ENCODE measurements around the gene TRMT61B. TPM values are rescaled to one million over a fixed set of nuclear protein-coding genes. Genes with fewer than 3 reads are reported as not detected.

Gene TRMT61B
- 20.0 TPM for polyA plus RNA-seq

DNA sequence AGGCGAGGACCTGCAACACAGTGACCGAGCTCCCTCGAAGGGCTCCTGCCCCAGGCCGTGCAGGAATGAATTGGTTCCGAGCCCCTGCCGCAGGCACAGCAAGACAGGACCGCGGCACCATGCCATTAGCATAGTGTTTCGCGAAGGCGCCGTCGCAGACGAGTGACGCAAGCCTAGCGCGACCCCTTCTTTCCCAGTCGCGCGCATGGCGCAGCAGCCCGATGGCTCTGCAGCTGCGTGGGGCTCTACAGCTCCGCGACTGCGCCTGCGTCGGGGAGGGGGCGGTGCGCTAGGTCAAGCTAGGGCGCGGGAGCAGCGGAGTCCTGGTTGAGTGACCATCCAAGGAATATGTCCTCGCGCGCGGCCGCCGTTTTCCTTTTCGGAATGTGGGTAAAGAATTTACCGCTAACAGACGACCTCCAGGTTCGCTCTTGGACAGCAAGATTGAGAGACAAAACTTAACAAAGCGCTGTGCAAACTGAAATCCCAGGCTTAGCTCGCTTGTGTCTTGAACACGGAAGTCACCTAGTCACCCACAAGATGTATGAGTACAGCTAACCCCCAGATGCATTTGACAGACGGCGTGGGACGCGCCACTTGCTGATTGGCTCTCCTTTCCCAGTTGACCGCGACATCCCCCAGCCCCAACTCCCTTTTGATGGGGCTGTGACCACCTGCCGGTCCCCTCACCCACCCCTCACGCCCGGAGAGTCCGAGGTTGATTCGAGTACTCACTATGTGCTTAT lies at the start of gene TRMT61B:
Gene TRMT61B, minus strand, starts transcription at position 164 of the 746 bp plus-strand sequence. Its CDS starts 32 bp downstream, at position 132.
- Mint-ChIP-seq H3K27ac (peak within 1 kb of the TSS; percentile 95 to 99 (median 97)), H3K4me1 (peaks cover 22 to 25% (median 24%) of the 10 kb centered on the region in 3 donors), H3K36me3 (peaks cover 2% of the 10 kb centered on the region), H3K27me3 (no peaks in the 10 kb centered on the region), H3K4me3 (peak within 1 kb of the TSS; percentile 97 to 100 (median 98)), H3K9me3 (no peaks in the 10 kb centered on the region)

DNA sequence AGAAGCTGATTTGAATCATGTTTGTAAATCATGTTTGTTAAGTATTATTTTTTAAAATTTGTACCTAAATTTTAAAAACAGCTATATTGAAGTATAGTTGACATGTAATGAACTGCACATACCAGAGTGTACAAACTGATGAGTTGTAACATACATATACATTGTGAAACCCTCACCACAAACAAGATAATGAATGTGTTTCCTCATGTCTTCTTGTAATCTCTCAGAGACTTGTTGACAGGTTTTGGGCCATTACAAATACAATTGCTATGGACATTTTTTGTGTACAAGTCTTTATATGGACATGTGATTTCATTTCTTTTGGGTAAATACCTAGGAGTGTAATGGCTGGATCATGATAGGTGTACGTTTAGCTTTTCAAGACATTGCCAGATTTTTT lies 45.8 kb upstream of the TRMT61B start:
- no peaks in the 10 kb centered on the region for H3K27me3 Mint-ChIP-seq
- H3K27ac Mint-ChIP-seq: peak overlapping the region in 1 of 3 donors; percentile 12
- peaks cover 8% of the 10 kb centered on the region for H3K36me3 Mint-ChIP-seq
- no peaks in the 10 kb centered on the region for H3K9me3 Mint-ChIP-seq
- H3K4me1 Mint-ChIP-seq: no peaks in the 10 kb centered on the region
- H3K4me3 Mint-ChIP-seq: no peak overlapping the region

DNA sequence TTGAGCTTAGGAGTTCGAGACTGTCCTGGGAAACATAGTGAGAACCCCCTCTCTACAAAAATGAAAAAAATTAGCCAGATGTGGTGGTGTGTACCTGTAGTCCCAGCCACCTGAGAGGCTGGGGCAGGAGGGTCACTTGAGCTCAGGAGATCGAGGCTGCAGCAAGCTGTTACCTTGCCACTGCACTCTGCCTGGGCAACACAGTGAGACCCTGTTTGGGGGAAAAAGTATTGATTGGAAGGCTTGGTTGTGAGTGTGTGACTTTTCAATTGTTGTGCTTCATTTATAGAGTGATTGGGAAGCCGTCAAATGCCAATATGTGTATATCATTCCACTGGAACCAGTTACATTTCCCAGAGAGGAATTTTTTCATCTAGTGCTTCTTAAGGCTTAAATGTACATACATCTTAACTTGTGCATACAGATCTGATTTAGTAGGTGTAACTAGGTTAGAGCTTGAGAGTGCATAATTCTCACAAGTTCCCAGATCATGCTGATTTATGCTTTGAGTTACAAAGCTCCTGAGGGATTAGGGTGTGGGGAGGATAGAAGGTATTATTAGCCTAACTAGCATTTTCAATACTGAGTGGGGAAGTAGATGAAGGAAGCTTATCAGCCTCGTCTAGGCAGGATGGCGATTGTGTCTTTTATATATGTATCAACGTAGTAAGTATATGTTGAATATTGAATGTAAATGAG lies 39.7 kb upstream of the TRMT61B start:
- Mint-ChIP-seq H3K4me3 (no peak overlapping the region), H3K4me1 (peaks cover 0 to 10% (median 8%) of the 10 kb centered on the region in 3 donors), H3K9me3 (no peaks in the 10 kb centered on the region), H3K27me3 (no peaks in the 10 kb centered on the region), H3K36me3 (peaks cover 5% of the 10 kb centered on the region), H3K27ac (peak overlapping the region in 1 of 3 donors; percentile 76)

DNA sequence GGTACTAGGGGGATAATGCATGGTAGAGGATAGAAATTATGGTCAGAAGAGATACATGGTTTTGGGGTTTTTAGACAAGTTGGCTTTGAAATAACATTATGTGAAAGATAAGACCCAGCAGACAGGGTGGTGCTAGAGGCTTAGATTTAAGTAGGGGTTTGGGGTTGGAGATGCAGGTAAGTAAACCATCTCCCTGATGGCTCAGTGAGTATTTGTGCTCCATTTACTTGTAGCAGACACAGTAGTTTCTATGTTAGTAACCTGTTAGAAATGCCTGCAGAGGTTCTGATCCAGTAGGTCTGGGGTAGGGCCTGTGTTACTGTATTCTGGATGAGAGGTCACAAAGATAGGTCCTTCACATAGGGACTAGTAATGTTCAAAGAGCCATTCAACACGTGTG lies 38.1 kb upstream of the TRMT61B start:
- no peaks in the 10 kb centered on the region for H3K27me3 Mint-ChIP-seq
- no peak overlapping the region for H3K4me3 Mint-ChIP-seq
- H3K36me3 Mint-ChIP-seq: peaks cover 2% of the 10 kb centered on the region
- H3K27ac Mint-ChIP-seq: peak overlapping the region in 1 of 3 donors; percentile 20
- no peaks in the 10 kb centered on the region for H3K9me3 Mint-ChIP-seq
- peaks cover 0 to 12% (median 10%) of the 10 kb centered on the region in 3 donors for H3K4me1 Mint-ChIP-seq

DNA sequence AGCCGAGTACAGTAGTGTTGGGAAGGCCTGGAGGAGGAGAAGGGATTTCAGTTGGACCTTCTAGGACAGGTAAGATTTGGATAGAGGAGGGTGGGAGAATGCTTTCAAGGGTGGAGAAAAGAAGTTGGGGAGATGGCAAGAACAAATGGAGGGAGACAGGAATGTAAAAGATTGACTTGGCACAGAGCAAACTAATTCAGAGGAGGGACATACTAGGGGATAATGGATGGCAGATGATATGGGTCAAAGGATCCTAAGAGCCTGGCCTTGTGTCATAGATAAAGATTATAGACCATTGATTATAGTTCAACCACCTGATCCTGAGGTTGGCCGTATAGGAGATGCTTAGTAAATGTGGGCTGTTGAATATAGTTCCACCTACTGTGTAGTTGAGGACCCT lies 36.7 kb upstream of the TRMT61B start:
- no peaks in the 10 kb centered on the region for H3K27me3 Mint-ChIP-seq
- H3K27ac Mint-ChIP-seq: no peak overlapping the region

DNA sequence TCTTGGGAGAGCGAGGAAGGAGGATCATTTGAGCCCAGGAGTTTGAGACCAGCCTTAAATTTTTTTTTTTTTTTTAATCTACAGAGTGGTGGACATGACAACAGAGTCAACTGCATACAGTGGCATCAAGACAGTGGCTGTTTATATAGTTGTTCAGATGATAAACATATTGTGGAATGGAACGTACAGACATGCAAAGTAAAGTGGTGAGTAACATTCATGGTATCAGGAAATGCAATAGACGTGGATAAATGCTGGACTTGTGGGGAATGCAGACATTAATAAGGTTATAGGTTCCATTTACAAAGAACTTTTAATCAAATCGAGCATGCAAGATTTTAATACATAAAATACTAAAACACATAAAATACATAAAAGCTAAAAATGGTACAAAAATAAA lies 36.3 kb upstream of the TRMT61B start:
- no peak overlapping the region for H3K4me3 Mint-ChIP-seq
- H3K36me3 Mint-ChIP-seq: no peaks in the 10 kb centered on the region
- H3K27ac Mint-ChIP-seq: no peak overlapping the region
- no peaks in the 10 kb centered on the region for H3K9me3 Mint-ChIP-seq
- H3K4me1 Mint-ChIP-seq: peaks cover 2 to 15% (median 11%) of the 10 kb centered on the region in 3 donors
- H3K27me3 Mint-ChIP-seq: no peaks in the 10 kb centered on the region

More for the DNA sequence above, 36.7 kb upstream of the TRMT61B start:
- Mint-ChIP-seq H3K4me3 (peak overlapping the region in 1 of 4 donors; percentile 44), H3K9me3 (no peaks in the 10 kb centered on the region), H3K36me3 (no peaks in the 10 kb centered on the region), H3K4me1 (peaks cover 0 to 12% (median 11%) of the 10 kb centered on the region in 3 donors)

DNA sequence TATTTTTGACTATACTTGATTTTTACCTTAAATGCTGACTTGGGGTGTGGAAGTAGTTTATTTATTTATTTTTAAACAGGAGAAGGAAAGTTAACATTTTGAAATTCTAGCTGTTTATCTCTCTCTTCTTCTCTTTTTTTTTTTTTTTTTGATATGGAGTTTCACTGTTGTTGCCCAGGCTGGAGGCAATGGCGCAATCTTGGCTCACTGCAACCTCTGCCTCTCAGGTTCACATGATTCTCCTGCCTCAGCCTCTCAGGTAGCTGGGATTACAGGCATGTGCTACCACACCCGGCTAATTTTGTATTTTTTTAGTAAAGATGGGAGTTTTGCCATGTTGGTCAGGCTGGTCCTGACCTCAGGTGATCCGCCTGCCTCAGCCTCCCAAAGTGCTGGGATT lies 35.4 kb upstream of the TRMT61B start:
- H3K27me3 Mint-ChIP-seq: no peaks in the 10 kb centered on the region
- no peaks in the 10 kb centered on the region for H3K36me3 Mint-ChIP-seq
- H3K4me1 Mint-ChIP-seq: peaks cover 8 to 23% (median 15%) of the 10 kb centered on the region in 3 donors
- peak overlapping the region in 1 of 3 donors; percentile 69 for H3K27ac Mint-ChIP-seq
- H3K4me3 Mint-ChIP-seq: no peak overlapping the region
- no peaks in the 10 kb centered on the region for H3K9me3 Mint-ChIP-seq

DNA sequence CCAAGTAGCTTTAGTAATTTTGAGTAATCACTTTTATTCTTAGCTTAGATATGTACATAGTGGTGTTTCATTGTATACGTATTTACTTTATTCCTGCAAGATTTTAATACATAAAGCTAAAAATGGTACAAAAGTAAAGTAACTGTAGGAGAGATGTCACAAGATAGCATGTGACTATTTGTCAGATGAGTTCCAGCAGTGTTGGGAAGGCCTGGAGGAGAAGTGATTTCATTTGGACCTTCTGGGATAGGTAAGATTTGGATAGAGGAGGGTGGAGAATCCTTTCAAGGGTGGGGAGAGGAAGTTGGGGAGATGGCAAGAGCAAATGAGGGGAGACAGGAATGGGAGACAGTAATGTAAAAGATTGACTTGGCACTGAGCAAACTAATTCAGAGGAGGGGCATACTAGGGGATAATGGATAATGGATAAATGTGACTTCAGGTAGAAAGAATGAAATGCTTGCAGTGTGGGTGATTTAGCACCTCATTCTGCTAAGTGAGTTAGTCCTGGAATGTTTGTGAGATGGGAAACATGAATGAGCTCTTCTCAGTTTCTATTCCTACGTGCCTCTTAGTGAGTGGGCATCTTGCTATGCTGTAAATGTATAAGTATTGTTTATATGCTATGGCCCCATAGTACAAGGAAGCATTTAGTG lies 34.8 kb upstream of the TRMT61B start:
- Mint-ChIP-seq H3K27me3 (no peaks in the 10 kb centered on the region), H3K4me1 (peaks cover 10 to 25% (median 13%) of the 10 kb centered on the region in 3 donors), H3K9me3 (no peaks in the 10 kb centered on the region), H3K36me3 (no peaks in the 10 kb centered on the region), H3K27ac (peak overlapping the region; percentile 57 to 69 (median 62)), H3K4me3 (no peak overlapping the region)

DNA sequence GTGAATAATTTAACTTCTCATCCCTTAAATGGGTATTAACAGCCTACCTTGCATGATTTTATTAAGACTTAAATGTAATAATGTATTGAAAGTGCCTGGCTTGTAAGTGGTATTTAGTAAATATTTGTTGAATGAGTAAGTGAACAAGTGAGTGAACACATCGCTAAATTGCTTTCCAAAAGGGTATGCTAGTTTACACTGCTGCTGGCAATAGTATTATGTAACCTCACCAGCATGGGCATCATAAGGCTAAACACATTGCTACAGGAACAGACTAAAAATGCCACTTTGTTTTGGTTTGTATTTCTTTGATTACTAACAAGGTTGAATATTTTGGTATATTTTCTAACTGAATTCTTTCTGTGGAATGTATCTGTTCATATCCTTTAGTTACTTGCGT lies 34.2 kb upstream of the TRMT61B start:
- peaks cover 12 to 27% (median 16%) of the 10 kb centered on the region in 3 donors for H3K4me1 Mint-ChIP-seq
- no peaks in the 10 kb centered on the region for H3K36me3 Mint-ChIP-seq
- no peaks in the 10 kb centered on the region for H3K27me3 Mint-ChIP-seq
- no peak overlapping the region for H3K4me3 Mint-ChIP-seq
- H3K9me3 Mint-ChIP-seq: no peaks in the 10 kb centered on the region
- peak overlapping the region in 1 of 3 donors; percentile 57 for H3K27ac Mint-ChIP-seq

DNA sequence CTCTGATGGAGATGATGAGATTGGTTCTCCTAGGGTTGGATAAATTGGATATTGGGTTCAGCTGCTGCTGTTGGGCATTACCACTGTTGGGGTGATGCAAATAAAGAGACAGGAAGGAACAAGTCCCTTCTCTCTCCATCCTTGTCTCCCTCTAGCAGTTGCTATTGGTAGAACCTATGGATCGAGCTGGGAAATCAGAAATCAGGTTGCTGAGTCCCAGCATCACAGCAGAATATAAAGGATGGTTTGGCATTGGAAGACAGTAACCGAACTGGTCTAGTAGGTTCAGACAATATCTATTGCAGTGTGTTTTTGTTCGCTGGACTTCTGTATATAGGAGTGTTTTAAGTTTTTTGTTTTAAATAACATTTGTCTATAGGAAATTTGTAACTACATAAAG lies 32.5 kb upstream of the TRMT61B start:
- peaks cover 26 to 39% (median 32%) of the 10 kb centered on the region in 3 donors for H3K4me1 Mint-ChIP-seq
- H3K4me3 Mint-ChIP-seq: no peak overlapping the region
- no peaks in the 10 kb centered on the region for H3K36me3 Mint-ChIP-seq
- no peaks in the 10 kb centered on the region for H3K27me3 Mint-ChIP-seq
- H3K27ac Mint-ChIP-seq: no peak overlapping the region
- H3K9me3 Mint-ChIP-seq: no peaks in the 10 kb centered on the region

DNA sequence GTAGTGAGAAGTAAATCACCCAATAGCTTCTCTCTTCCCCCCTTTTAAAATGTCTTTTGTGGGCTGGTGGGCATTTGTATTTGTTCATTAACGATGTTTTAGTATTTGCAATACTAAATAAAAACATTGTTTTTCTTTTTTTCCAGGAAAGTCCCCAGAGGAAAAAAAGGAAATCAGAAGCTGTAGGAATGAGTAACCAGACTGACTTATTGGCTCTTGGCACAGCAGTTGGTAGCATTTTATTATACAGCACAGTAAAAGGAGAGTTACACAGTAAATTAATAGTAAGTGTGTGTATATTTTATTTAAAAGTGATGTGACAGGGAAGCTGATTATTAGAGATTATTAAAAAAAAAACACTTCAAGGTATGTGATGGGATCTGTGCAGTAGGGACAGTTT lies 31.7 kb upstream of the TRMT61B start:
- no peaks in the 10 kb centered on the region for H3K36me3 Mint-ChIP-seq
- no peak overlapping the region for H3K27ac Mint-ChIP-seq
- H3K9me3 Mint-ChIP-seq: no peaks in the 10 kb centered on the region
- peaks cover 34 to 43% (median 38%) of the 10 kb centered on the region in 3 donors for H3K4me1 Mint-ChIP-seq
- no peaks in the 10 kb centered on the region for H3K27me3 Mint-ChIP-seq
- H3K4me3 Mint-ChIP-seq: no peak overlapping the region

DNA sequence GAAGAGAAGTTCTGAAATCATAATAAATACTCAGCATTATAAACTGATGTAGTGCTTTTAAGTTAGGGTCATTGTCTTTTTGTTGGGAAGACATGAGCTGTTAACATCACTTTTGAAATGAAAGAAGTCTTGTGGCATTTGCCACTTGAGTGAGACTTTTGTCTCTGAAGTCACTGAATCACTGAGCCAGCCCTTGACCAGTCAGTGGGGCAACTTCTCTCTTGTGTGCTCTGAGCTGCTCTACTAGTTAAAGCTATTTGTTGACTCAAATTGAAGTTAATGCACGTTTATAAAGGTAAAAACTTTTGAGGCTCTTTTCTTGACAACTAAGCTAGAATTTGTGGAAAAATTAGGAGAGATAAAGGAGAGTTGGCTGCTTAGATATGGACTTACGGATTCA lies 31.1 kb upstream of the TRMT61B start:
- Mint-ChIP-seq H3K36me3 (no peaks in the 10 kb centered on the region), H3K9me3 (no peaks in the 10 kb centered on the region), H3K27ac (no peak overlapping the region), H3K4me3 (peak overlapping the region in 2 of 4 donors; percentile 10 to 55), H3K4me1 (peaks cover 39 to 46% (median 45%) of the 10 kb centered on the region in 3 donors), H3K27me3 (no peaks in the 10 kb centered on the region)

DNA sequence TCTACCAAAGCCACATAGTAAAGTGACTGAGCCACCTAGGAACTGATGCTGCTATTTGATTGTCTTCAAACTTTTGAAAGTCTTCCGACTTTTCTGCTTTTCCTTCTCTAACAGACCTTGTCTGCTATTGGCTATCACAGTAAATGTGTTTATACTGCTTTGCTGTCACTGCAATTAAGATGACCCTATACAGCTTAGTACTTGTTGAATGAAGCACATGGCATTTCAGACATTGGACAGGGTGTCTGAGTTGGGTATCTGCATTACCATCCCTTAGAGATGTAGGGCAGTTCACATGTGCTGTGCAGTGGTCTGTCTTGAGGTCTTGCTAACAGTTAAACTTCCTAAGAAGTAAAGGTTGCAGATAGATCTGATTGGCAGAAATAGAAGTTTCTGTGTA lies 27.9 kb upstream of the TRMT61B start:
- Mint-ChIP-seq H3K27me3 (no peaks in the 10 kb centered on the region), H3K27ac (no peak overlapping the region), H3K4me3 (peak overlapping the region in 3 of 4 donors; percentile 3 to 94 (median 86)), H3K36me3 (no peaks in the 10 kb centered on the region), H3K9me3 (peaks cover 0 to 2% (median 0%) of the 10 kb centered on the region in 3 donors), H3K4me1 (peaks cover 40 to 54% (median 49%) of the 10 kb centered on the region in 3 donors)

DNA sequence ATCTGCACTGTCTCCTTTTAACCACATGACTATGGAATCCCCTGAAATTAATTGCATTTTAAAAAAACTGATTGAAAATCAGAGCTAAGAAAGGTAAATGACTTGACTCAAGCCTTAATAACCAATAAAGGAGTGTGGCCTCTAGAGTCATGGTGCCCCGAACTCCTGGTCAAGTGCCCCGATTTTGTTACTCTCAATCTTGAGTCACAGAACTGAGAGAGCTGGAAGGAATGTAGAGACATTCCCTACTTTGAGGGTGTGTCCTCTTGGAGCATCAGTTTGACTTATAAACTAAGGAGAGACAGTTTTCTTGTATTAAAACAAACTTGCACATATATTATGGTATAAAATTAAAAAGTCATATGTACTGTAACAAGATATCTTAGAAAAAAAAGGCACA lies 26.8 kb upstream of the TRMT61B start:
- Mint-ChIP-seq H3K36me3 (no peaks in the 10 kb centered on the region), H3K4me3 (peak overlapping the region in 3 of 4 donors; percentile 67 to 94 (median 86)), H3K27me3 (no peaks in the 10 kb centered on the region), H3K27ac (peak overlapping the region in 1 of 3 donors; percentile 59), H3K9me3 (peaks cover 0 to 2% (median 0%) of the 10 kb centered on the region in 3 donors), H3K4me1 (peaks cover 39 to 54% (median 49%) of the 10 kb centered on the region in 3 donors)

Data from IgD-negative memory B cell (primary cell).